Vagina (tissue), 2 donors: Measurements from ENCODE around the gene ARHGEF40.

Experiments used
- CTCF ChIP-seq, 3 experiments: fragments of 450-650 bp in 2 of 3; fragments of 200-600 bp in 1 of 3; sonication (generic) in 1 of 3; IDR thresholded peaks; one replicate each; pipeline ENCODE4 v1.5.1; 2017 to 2019; ENCODE audit warnings: antibody characterized with exemption in 3 of 3, mild to moderate bottlenecking in 2 of 3, moderate library complexity in 2 of 3
- POLR2A ChIP-seq, 2 donors: fragments of 450-650 bp; IDR thresholded peaks; one replicate each; pipeline ENCODE4 v1.6.1; 2017; ENCODE audit warnings: antibody characterized with exemption in 2 of 2, mild to moderate bottlenecking in 2 of 2, moderate library complexity in 2 of 2
- POLR2AphosphoS5 ChIP-seq, 2 donors: sonication (generic); formaldehyde crosslinking; IDR thresholded peaks; one replicate each; pipeline ENCODE4 v1.9.0; 2017; ENCODE audit warnings: antibody characterized with exemption in 2 of 2, mild to moderate bottlenecking in 2 of 2, low read depth in 1 of 2; ENCODE audit not compliant: insufficient read depth in 1 of 2

- TF ChIP-seq CTCF (IDR thresholded peaks at IDR 0.05), result no peak
- TF ChIP-seq POLR2AphosphoS5 (IDR thresholded peaks at IDR 0.05; ENCODE audit: insufficient read depth in 1 of 2, low read depth in 1 of 2), result no peak
- no peak for TF ChIP-seq POLR2A (IDR thresholded peaks at IDR 0.05)
Observed at GRCh38 chr14:21061347-21061668, 8.8 kb upstream of the ARHGEF40 start.
